ENCODE data around the gene IPO13. TPM values are rescaled to one million over a fixed set of nuclear protein-coding genes. Genes with fewer than 3 reads are reported as not detected.

IPO13 gene
- total and polyA plus RNA-seq, 2 experiments from 2014 or later = 20.6 to 30.7 TPM

DNA sequence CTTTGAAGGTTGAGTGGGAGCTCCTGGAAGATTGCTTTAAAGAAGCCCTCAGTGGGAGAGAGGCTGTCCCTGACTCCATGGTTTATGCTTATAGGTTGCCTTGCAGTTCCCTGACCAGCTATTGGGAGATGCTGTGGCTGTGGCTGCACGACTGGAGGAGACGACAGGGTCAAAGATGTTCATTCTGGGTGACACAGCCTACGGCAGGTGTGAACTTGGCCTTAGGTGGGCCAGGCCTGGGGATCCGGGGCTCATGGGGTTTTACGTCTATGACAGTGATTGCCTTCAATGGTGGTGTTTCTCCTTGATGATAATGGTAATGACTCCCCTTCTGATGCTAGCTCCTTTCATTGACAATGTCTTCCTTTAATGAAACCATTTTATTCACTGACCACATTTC, 23.8 kb downstream of the IPO13 start:
- no peak overlapping the region for H3K27ac ChIP-seq
- WGBS (ENCODE audit: low lambda C conversion rate, missing lambda C conversion rate) = 63% methylated on average over 5 of the region's 5 CpGs

DNA sequence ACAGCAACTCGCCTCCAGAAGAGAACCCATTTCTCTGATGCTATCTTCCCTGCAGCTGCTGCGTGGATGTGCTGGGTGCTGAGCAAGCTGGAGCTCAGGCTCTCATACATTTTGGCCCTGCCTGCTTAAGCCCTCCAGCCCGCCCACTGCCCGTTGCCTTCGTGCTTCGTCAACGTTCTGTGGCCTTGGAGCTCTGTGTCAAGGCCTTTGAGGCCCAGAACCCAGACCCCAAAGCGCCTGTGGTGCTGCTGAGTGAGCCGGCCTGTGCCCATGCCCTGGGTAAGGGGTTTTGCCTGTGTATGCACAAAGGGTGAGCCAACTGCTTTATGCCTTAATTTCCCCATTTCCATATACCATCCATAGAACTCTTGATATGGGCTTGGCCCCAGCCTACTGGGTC, 24.2 kb downstream of the IPO13 start:
- TF ChIP-seq EZH2phosphoT487 (IDR thresholded peaks at IDR 0.05; ENCODE audit: low read depth, severe bottlenecking, unreplicated experiment) (no peak), EZH2 (IDR thresholded peaks at IDR 0.05; ENCODE audit: borderline replicate concordance) (no peak)
- TF ChIP-seq, protein P1, sequence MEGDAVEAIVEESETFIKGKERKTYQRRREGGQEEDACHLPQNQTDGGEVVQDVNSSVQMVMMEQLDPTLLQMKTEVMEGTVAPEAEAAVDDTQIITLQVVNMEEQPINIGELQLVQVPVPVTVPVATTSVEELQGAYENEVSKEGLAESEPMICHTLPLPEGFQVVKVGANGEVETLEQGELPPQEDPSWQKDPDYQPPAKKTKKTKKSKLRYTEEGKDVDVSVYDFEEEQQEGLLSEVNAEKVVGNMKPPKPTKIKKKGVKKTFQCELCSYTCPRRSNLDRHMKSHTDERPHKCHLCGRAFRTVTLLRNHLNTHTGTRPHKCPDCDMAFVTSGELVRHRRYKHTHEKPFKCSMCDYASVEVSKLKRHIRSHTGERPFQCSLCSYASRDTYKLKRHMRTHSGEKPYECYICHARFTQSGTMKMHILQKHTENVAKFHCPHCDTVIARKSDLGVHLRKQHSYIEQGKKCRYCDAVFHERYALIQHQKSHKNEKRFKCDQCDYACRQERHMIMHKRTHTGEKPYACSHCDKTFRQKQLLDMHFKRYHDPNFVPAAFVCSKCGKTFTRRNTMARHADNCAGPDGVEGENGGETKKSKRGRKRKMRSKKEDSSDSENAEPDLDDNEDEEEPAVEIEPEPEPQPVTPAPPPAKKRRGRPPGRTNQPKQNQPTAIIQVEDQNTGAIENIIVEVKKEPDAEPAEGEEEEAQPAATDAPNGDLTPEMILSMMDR (IDR thresholded peaks at IDR 0.05; ENCODE audit: poor library complexity) = no peak
- DNase-seq (ENCODE audit: low spot score) = no peak
- Histone ChIP-seq H3K9me3 (ENCODE audit: low read depth) (no peaks in the 10 kb centered on the region), H3K4me2 (peak overlapping the region; percentile 87), H3K27me3 (no peaks in the 10 kb centered on the region), H3K4me3 (no peak overlapping the region), H3K27ac (no peak overlapping the region), H3K9me2 (replicated peaks; ENCODE audit: insufficient read depth) (no peaks in the 10 kb centered on the region), H3K79me2 (peaks cover 20% of the 10 kb centered on the region), H2AFZ (no peak overlapping the region), H3K4me1 (ENCODE audit: insufficient read depth) (peaks cover 11% of the 10 kb centered on the region), H3K36me3 (replicated peaks; ENCODE audit: insufficient read depth, low read depth) (no peaks in the 10 kb centered on the region), H4K20me1 (ENCODE audit: insufficient read depth, poor library complexity, severe bottlenecking) (peaks cover 6% of the 10 kb centered on the region)
- 94% methylated on average over 9 of the region's 9 CpGs for WGBS (ENCODE audit: low lambda C conversion rate, missing lambda C conversion rate)

More for the DNA sequence above, 23.8 kb downstream of the IPO13 start:
- H3K36me3 ChIP-seq (replicated peaks; ENCODE audit: insufficient read depth, low read depth) = no peaks in the 10 kb centered on the region
- no peak for DNase-seq (ENCODE audit: low spot score)
- H3K9me2 ChIP-seq (replicated peaks; ENCODE audit: insufficient read depth) = no peaks in the 10 kb centered on the region
- H4K20me1 ChIP-seq (ENCODE audit: insufficient read depth, poor library complexity, severe bottlenecking) = peaks cover 2% of the 10 kb centered on the region
- peaks cover 7% of the 10 kb centered on the region for H3K4me1 ChIP-seq (ENCODE audit: insufficient read depth)
- peak overlapping the region; percentile 87 for H3K4me2 ChIP-seq
- H3K27me3 ChIP-seq = no peaks in the 10 kb centered on the region
- TF ChIP-seq EZH2 (IDR thresholded peaks at IDR 0.05; ENCODE audit: borderline replicate concordance) = no peak
- TF ChIP-seq, protein P1 (IDR thresholded peaks at IDR 0.05; ENCODE audit: poor library complexity) = no peak
- no peak for TF ChIP-seq EZH2phosphoT487 (IDR thresholded peaks at IDR 0.05; ENCODE audit: low read depth, severe bottlenecking, unreplicated experiment)
- H3K4me3 ChIP-seq = peak overlapping the region; percentile 64
- peaks cover 16% of the 10 kb centered on the region for H3K79me2 ChIP-seq
- H3K9me3 ChIP-seq (ENCODE audit: low read depth) = no peaks in the 10 kb centered on the region
- H2AFZ ChIP-seq = no peak overlapping the region

DNA sequence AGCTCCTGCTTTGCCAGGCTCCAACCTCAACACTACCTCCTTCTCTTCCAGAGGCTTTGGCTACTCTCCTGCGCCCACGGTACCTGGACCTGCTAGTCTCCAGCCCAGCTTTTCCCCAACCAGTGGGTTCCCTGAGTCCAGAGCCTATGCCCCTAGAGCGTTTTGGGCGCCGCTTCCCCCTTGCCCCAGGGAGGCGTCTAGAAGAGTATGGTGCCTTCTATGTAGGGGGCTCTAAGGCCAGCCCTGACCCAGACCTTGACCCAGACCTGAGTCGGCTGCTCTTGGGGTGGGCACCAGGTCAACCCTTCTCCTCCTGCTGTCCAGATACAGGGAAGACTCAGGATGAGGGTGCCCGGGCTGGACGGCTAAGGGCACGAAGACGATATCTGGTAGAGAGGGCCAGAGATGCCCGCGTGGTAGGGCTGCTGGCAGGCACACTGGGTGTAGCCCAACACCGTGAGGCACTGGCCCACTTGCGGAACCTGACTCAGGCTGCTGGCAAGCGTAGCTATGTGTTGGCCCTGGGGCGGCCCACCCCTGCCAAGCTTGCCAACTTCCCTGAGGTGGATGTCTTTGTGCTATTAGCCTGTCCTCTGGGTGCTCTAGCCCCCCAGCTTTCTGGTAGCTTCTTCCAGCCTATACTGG, 24.7 kb downstream of the IPO13 start:
- Histone ChIP-seq H3K9me2 (replicated peaks; ENCODE audit: insufficient read depth) (no peaks in the 10 kb centered on the region), H4K20me1 (ENCODE audit: insufficient read depth, poor library complexity, severe bottlenecking) (peaks cover 11% of the 10 kb centered on the region), H3K36me3 (replicated peaks; ENCODE audit: insufficient read depth, low read depth) (no peaks in the 10 kb centered on the region), H3K4me3 (no peak overlapping the region), H3K27ac (no peak overlapping the region), H3K4me2 (no peak overlapping the region), H3K4me1 (ENCODE audit: insufficient read depth) (peaks cover 16% of the 10 kb centered on the region), H2AFZ (no peak overlapping the region), H3K27me3 (no peaks in the 10 kb centered on the region), H3K79me2 (peaks cover 26% of the 10 kb centered on the region), H3K9me3 (ENCODE audit: low read depth) (no peaks in the 10 kb centered on the region)
- TF ChIP-seq, protein P1 (IDR thresholded peaks at IDR 0.05; ENCODE audit: poor library complexity) = no peak
- TF ChIP-seq EZH2 (IDR thresholded peaks at IDR 0.05; ENCODE audit: borderline replicate concordance) = no peak
- no peak for TF ChIP-seq EZH2phosphoT487 (IDR thresholded peaks at IDR 0.05; ENCODE audit: low read depth, severe bottlenecking, unreplicated experiment)
- 95% methylated on average over 17 of the region's 17 CpGs for WGBS (ENCODE audit: low lambda C conversion rate, missing lambda C conversion rate)
- DNase-seq (ENCODE audit: low spot score) = no peak

All from hepatocyte (in vitro differentiated cells).